HS-27A (cell line): ENCODE measurements around the gene BROX.

Experiments used
- DNase-seq: peaks from one replicate; pipeline ENCODE4 v3.0.0-alpha.2; 2012; ENCODE audit warnings: low read depth, missing footprints

BROX gene

GRCh38 chr1:222777977-222778376 lies 65.6 kb downstream of the BROX start:
- DNase-seq = no peak

GRCh38 chr1:222781251-222781650 lies 68.9 kb downstream of the BROX start:
- no peak for DNase-seq

- no peak for DNase-seq
Observed at GRCh38 chr1:222783051-222783450, 70.7 kb downstream of the BROX start.

- no peak for DNase-seq
Observed at GRCh38 chr1:222784371-222784770, 72.0 kb downstream of the BROX start.
